Cardiac fibroblast (primary cell): ENCODE measurements around the gene FHOD3.
A peak's percentile ranks its signal among the peaks of the same experiment; 100 is the strongest.
"Not testable (repeated sequence)": the region's sequence is repeated elsewhere in the genome, so short reads cannot be mapped to it uniquely, and the experiment has no call there.

Experiments used
- DNase-seq, 2 donors: peaks; one replicate each; pipeline versions ENCODE4 v3.0.0 to v3.0.0-alpha.2; 2010; ENCODE audit warnings: low read depth in 2 of 2
- H3K4me3 ChIP-seq, 2 donors: replicated peaks in 1 of 2; 1 replicate in 1 of 2; 2 replicates in 1 of 2; pipeline ENCODE4 v1.5.1; 2011; ENCODE audit warnings: low read depth in 2 of 2, low read length in 2 of 2, mild to moderate bottlenecking in 2 of 2, moderate library complexity in 1 of 2
- CTCF ChIP-seq: IDR thresholded peaks from one replicate; pipeline ENCODE4 v1.5.1; 2011; ENCODE audit warnings: low read depth, mild to moderate bottlenecking, low read length, inconsistent platforms

The FHOD3 gene

GRCh38 chr18:36711014-36711725, 413.7 kb downstream of the FHOD3 start:
- TF ChIP-seq CTCF, result no peak
- H3K4me3 ChIP-seq, result no peak overlapping the region
- no peak for DNase-seq

GRCh38 chr18:36711813-36712444, 414.4 kb downstream of the FHOD3 start:
- no peak for TF ChIP-seq CTCF
- DNase-seq, result peak; percentile 66 to 78
- no peak overlapping the region for H3K4me3 ChIP-seq

GRCh38 chr18:36714476-36714875, 417.0 kb downstream of the FHOD3 start:
- no peak overlapping the region for H3K4me3 ChIP-seq
- TF ChIP-seq CTCF, result peak; percentile 7
- DNase-seq, result no peak

- TF ChIP-seq CTCF, result no peak
- H3K4me3 ChIP-seq, result no peak overlapping the region
- no peak for DNase-seq
Observed at GRCh38 chr18:36717422-36718110, 420.1 kb downstream of the FHOD3 start.

GRCh38 chr18:36718705-36719328, 421.3 kb downstream of the FHOD3 start:
- no peak overlapping the region for H3K4me3 ChIP-seq
- DNase-seq, result peak in 1 of 2 donors; percentile 26
- TF ChIP-seq CTCF, result no peak

GRCh38 chr18:36719630-36720029, 422.1 kb downstream of the FHOD3 start:
- H3K4me3 ChIP-seq, result no peak overlapping the region
- TF ChIP-seq CTCF, result no peak
- no peak for DNase-seq

GRCh38 chr18:36721351-36721750, 423.8 kb downstream of the FHOD3 start:
- H3K4me3 ChIP-seq, result not testable (repeated sequence)

More at GRCh38 chr18:36721351-36721750, 423.8 kb downstream of the FHOD3 start:
- not testable (repeated sequence) for DNase-seq
